DMS53 treated with DMSO at 0.1 percent for 48 hours (cell line): Measurements from ENCODE around the gene OSBPL3.

Experiments
- DNase-seq: peaks from one replicate; lab custom pipeline; 2025; ENCODE audit not compliant: unreplicated experiment; lab: John Stamatoyannopoulos, UW

The OSBPL3 gene

DNA sequence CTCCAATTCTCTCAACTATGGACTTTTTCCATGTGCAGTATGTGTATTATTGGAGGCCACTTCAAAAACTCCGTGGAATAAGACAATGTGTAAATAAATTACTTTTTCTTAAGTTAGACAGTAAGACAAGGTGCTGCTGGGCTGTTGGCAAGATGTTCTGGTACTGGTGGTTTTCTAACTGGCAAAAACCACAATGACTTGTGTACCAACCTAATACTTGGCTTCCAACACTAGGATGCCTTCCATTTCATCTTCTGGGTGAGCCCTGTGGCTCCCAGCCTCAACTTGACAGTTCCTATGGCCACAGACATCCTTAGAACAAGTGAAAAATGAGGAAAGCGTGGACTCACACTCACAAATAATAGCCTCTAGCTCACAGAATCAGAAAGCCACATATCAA lies 77.0 kb downstream of the OSBPL3 start:
- DNase-seq = no peak

DNA sequence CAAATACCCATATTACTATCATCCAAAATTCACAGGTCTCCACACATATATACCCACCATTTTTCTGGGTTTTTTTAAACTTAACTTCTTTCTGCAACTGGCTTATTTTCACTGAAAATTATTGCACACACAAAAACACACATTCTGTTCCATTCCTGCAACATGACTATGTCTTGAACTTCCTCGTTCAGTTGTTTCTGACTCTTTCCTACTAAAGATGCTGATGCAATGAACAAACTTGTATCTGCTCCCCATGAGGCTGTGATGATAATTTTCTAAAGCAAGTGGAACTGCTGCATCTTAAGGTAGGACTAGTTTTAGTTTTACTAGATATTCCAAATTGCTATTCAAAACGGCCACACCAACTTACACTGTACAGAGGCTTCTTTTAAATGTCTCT lies 77.7 kb downstream of the OSBPL3 start:
- no peak for DNase-seq

DNA sequence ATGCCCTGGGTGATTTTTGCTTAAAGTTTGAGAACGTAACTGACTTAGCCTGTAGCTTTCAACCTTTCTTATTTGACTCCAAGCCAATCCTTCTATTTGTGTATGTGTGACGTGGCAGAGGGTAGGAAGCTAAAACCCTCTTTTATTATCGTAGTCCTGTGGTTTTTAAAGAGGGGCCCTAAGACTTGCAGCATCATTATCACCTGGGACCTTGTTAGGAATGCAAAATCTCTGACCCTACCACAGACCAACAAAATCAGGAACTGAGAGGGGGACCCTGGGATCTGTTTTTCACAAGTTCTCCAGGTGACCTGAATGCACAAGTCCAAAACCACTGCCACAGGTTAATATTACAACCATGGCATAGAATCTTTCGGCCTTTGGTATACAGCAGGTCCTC lies 80.1 kb downstream of the OSBPL3 start:
- DNase-seq = no peak

DNA sequence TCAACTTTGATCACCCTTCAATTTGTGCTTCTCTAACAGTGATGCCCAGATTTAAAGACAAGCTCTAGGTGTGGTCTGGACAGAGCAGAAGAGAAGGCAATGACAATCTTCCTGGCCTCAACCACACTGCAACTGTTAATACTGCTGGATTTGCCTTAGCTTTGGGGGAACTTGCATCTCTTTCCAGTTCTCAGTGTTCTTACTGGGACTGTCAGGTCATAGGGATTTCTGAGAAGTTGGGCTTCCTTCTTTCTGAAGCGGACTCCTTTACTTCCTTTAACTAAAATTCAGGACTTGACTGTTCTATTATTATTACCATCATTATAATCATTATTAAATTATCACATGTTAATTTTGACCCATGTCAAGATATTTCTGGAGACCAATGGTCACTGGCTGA lies 80.8 kb downstream of the OSBPL3 start:
- DNase-seq = no peak

DNA sequence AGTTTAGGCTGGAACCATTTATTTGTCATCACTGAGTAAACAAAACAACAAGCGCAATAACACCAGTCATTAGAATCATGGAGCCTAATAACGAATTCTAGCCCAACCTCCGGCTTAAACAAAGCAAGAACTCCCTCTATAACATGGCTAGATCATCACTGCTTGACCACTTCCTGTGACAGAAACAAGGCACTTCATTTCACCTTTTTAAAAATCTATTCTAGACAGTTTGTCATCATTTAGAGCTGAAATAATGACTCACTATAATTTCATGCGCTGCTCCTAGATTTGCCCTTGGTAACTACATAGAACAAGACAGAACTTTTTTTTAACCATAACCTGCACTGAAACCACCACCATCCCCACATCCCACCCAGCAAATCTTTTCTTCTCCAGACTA lies 81.3 kb downstream of the OSBPL3 start:
- DNase-seq = no peak

DNA sequence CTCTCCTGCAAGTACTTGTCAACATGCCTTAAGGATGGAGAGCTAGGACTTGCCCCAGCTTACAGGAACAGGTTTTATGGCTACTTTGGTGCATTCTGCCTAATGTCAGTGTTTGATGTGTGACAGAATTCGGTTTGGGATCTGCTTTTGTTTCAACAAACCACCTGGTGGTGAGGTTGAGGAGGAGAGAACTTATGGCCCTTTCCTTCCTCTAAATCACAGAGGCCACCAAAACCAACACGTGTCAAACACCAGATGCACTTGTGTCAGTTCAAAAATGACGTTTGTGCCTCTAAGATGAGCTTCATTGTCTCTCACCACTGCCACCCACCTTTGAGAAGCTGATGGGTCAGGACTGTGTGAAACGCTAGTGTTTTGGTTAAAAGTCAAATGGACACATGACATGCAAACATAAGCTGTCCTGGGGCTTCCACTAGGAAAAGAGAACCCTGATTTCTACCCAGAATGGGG lies 83.9 kb downstream of the OSBPL3 start:
- DNase-seq = no peak

DNA sequence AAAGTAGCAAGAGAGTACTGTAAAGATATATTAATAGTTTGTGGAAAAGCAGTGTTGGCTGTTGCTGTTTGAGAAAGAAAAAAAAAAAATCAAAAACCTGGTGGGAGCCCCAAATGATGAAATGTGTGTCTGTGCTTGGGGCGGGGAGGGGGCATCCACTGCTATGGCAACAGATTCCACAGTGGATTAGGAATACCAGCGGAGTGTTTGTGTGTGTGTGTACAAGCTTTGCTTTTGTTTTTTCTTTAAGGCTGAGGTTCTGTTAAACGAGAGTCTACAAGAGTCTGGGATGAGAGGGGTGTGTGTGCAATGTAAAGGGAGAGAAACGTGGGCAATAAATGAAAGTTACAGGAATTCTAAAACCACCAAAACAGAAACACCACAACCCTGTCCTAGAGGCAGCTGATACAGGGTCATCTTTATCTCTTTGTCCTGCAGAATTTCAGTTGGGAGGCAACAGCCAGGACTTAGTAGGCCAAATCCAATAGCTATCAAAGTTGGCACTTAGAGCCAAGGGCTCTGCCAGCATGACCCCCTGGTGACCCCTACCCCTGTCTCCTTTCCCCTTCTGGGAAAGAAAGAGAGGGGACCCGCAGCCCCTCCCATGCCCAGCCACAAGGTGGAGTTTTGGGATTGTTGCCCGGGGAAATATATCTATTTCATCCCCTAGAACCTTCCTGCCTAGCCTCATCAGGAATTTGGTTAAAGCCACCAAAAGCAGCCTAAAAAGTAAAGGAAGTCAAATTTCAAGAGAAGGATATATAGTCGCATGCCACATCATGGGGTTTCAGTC lies 85.4 kb downstream of the OSBPL3 start:
- no peak for DNase-seq

DNA sequence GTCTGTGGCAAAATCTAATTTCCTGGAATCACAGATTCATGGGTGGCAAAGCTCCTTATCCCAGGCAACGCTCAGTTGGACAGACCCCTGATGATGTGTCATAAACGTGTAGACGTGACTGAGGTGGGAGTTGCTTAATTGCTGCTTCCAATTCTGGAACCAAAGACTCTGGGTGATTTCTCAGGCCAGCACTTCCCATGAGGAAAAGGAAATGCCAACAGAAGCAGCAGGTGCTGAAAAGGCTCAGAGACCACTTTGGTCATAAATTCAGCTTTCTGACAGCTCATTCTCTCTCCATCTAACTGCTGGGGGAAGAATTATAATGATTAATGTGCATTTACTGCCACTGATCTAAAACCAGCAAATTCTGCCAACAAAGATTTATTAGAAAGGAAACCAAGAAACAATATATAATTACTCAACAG lies 88.7 kb downstream of the OSBPL3 start:
- no peak for DNase-seq

DNA sequence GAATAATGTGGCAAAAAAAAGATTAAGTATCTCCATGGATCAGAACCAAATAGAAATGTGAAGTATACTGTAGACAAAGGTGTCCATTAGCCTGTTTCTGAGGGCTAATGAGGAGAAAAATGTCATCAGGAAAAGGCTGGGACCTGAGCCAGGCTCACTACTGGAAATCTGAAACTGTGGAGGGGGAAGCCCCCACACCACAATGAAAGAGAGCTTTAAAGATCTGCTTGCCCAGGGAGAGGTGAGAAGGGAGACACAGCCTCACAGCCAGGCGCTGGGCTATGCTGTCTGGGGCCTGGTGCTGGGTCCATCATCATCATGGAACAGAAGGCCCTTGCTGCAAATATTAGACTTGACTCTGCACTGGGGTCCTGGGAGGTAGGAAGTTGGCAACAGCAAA lies 90.4 kb downstream of the OSBPL3 start:
- no peak for DNase-seq

DNA sequence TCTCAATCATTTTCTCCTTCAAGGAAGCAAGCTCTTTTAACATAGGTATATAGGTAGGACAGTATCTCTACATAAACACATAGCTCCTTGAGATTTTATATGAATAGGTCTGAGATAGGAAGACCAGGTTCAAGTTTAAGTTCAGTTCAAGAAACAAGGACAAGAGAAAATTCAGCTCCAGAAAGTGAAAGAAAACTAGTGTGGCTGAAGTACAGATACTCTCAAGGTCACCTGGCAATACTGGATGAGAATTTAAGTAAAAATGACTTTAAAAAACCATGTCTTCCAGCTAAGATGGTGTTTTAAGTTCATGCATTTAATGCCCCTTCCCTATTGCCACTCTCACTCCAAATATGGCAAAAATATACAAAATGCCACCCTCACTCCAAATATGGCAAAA lies 91.3 kb downstream of the OSBPL3 start:
- no peak for DNase-seq

DNA sequence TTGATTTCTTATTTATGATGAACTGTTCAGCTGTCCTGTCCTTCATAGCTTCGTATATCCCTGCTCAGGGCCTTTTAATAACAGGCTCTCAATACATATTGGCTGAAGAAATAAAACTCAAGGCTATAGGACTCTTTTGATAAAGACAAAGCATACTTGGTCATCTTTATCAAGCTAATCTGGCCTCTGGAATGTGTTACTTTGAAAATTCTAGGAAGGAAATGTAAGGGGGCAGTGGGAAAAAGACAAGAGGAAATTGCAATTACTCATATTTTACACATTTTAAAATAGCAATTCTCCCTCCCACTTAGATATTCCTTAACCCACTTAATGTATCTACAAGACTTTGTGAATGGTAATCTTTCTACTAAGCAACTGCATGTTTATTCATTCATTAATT lies 94.3 kb downstream of the OSBPL3 start:
- DNase-seq = no peak

DNA sequence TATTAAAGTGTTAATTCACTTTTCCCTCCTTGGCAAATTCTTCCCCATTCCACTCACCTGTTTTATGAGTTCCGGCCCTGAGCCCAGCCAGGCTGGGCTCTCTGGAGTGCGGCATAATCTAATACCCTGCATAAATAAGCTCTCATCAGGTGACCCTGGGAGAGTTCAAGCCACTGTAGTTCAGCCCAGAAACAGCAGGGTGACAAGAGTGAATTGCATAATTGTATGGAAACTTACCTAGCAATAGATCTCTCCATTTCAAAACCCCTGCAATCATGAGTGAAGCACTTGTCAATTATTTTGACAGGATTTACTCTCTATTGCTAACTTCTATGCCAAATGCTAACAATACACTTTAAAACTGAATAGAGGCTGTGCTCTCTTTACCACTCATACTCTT lies 94.7 kb downstream of the OSBPL3 start:
- peak; percentile 44 for DNase-seq

DNA sequence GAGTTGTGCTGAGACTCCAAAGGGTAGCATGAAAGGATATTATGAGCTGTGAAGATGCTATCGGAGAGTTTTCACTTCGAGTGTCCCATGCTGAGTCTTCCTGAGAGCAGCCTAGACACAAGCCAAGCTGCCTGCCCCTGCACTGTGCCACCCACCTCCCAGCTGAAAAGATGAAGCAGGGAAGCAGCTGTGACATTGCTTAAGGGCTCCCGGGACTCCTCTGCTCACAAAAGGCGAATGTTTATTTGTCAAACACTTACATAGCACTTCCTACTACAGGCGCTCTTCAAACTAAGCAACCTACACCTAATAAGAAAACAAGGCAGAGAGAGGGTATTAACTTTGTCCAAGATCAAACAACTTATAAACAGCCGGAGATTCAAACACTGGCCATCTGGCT lies 95.6 kb downstream of the OSBPL3 start:
- peak; percentile 97 for DNase-seq

DNA sequence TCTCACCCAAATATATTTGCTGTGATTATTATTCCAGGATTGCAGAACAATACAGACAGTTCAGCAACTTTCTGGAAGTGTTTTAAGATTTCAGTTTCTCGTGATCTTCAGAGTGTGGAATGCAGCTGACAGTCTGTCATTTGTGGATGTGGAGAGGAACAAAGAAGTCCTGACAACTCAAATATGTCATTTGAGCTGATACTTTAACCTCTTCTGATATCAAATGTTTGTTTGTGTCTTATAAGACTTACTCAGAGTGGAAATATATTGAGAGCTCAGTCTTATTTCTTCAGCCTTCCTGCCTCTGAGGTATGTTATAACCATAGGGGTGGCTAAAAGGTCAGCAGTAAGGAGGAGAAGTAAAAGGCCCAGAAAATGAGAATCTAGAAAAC lies 96.4 kb downstream of the OSBPL3 start:
- no peak for DNase-seq

DNA sequence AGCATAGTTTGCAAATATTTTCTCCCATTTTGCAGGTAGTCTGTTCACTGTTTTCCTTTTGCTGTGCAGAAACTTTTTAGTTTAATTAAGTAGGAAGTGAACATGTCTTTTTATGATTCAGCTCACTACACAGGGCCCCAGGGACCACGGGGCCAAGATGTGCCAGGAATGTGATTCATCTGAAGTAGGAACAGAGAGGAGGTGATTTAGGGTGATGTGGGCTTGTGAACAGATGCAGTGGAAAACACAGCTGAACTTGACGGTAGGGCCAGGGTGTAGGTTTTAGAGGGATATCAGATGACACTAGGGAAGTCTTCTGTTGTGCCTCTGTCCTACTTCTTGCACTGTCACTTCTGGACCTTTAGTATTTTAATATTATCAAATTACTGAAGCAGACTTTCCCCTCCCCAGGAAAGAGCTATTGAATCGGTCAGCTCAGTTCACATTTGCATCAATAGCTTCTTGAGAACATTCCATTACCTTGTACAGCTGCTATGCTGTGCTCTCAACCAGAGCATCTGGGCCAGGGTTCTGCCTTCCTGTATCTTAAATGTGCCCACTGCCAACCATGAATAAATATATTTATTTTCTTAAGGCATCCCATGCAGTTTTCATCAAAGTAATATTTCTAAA lies 96.9 kb downstream of the OSBPL3 start:
- DNase-seq = no peak

DNA sequence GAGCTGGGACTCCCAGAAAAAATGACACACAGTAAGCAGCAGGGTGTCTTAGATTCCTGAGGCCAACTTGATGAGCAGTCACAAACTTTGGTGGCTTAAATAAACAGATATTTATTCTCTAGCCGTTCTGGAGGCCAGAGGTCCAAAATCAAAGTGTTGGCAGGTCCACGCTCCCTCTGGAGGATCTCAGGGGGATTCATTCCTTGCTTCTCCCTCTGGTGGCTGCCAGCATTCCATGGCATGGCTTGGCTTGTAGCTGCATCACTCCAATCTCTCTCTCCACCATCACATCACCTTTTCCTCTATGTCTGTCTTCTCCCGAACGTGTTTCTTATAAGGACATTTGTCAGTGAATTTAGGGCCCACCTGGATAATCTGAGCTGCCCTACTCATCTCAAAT lies 98.4 kb downstream of the OSBPL3 start:
- no peak for DNase-seq

DNA sequence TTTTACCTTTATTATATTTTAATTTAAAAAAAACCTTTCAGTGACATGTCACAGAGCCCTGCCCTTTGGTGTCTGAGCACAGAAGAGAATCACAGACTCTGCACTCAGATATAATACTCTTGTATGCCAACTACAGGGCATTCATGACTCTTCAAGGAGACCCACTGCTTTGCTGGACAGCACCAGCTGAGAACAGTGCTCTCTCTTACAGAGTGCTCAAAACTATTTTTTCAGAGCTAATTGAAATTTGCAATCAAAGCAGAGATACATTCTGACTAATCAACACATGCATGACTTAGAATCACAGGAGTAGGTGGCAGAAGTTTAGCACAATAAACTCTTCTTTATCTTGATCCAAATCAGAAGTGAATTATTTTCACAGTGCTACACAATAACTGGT lies 99.1 kb downstream of the OSBPL3 start:
- no peak for DNase-seq

DNA sequence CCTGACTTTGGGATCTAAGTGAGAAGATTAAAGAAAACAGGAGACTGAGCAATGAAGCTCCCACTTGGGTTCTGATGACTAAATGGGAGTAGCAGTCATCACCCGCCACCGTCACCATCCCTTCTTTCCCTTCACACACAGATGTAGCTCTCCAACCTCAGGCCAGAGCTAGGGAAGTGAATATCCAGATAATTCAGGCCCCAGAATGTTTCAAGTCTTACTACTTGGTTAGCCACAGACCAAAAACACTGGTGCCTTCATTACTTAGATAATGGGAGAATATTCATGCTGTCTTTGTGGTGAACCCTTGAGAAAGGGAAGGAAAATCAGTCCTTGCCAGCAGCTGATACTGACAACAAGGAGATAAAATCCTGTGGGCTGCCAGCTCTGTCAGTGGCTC lies 100.7 kb downstream of the OSBPL3 start:
- no peak for DNase-seq

DNA sequence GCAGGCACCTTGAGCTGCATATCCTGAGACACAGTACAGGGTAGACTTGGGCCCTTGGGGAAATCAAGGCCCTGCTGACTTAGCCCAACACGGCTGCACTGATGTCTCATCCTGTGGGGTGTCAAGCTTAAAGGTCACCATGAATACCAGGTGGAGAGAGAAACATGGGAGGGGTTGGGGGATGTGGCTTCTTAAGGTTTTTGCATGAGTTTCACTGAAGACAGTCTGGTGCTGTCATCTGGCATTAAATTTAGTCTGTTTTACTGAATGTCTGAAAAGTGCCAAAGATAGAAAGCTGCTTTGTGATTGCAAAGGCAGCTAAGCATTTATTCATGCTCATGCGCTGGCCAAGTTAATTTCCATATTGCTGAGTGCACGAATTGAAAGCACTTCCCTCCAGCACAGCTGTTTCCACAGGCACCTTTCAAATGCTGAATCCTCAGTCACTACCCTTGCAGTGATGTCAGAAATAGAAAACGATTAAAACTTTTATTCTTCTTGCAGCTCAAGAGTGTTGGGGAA lies 102.1 kb downstream of the OSBPL3 start:
- DNase-seq = no peak

DNA sequence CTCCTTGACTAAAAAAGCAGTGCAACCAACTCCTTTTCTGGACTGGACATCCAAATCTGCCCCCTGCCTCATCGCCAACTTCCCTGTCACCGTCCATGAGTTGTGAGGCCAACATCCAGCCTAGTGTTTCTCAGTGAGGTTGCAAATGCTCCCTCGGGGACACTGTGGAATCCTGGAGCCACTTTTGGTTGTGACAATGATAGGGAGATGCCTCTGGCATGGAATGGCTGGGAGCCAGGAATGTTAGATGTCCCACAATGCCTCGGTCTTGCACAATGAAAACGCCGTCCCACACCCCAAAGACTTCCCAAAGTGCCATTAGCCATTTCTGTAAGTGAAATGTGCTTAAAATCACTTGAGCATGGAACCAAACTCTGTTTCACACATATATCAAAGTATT lies 105.2 kb downstream of the OSBPL3 start:
- DNase-seq = no peak

DNA sequence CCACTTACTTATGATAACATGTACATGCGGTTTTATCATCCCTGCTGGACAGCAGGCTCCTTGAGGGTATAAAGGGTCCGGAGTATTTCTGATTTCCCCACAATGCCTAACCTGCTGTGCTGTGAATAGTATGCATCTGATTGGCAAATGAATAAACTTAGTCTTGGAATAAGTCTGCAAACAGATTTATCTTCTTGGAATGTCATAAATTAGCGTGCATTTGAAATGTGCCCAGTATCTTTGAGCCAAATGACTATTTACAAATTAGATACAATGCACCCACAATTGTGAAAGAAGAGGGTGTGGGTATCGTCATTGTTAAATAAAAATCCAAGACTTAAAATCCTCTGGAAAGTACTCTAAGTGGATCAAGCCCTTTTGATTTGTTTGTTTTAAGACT lies 106.0 kb downstream of the OSBPL3 start:
- DNase-seq = no peak

DNA sequence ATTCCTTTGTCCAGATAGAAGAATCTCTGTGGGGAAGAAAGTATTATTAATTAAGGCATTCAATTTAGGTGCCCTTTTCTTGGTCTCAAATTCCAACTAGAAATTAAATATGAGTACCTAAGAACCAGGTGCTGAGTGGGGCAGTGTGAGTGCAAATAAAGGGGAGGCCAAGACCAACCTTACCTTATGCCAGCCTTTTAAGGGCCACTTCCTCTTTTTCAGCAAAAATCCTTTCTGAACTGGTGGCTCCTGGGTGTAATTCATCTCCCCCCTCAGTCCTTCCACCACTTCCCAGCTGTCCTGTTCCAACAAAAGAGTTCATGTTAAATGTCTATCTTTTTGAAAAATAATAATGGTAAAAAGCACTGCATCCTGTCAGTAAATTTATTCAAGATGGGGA lies 108.2 kb downstream of the OSBPL3 start:
- no peak for DNase-seq

DNA sequence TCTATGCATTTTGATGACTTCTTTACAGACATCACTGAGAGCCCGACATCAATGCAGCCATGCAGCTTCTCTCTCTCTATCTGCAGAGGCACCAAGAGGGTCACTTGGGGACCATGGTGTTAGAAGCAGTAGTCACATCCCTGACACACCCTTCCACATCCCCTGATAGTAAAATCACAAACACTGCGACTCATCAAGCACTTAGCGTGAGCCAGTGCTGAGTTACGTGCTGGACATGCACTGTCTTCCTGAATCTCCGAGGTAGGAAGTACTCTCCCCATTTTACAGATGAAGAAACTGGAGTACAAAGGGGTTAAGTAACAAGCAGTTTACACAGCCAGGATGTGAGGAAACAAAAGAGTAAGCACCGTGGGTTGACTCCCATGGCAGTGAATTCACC lies 109.2 kb downstream of the OSBPL3 start:
- no peak for DNase-seq
